ENCODE data around the gene TMEM80. TPM values are rescaled to one million over a fixed set of nuclear protein-coding genes. Genes with fewer than 3 reads are reported as not detected.

The TMEM80 gene
- total and polyA plus RNA-seq, 2 of the 4 experiments (the other 2 are of a cell fraction) = 5.6 to 21.7 TPM

DNA sequence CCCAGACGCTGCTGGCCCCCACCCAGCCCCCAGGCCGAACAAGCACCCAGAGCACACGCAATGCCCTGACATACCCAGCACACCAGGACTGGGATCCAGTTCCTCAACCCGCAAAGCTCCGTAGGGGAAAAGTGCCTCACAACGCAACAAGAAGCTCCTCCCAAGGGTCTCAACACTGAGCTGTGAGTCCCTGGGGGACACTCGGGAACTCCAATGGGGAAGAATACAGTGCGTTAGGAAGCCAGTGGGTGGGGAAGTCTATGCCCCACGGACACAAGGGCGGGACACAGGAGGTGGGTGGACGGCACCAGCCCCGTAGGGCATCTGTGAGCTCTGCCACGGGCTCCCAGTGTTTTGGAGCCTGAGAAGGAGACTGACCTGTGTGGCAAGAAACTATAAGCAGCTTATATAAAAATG is 2.2 kb upstream of the TMEM80 start:
- CTCF ChIA-PET = no interaction called here
- Histone ChIP-seq H3K4ac (ENCODE audit: low read depth, low read length) (0 out of 2 replicates have a peak overlapping the region, but pooled peaks have one; percentile 19), H2BK120ac (ENCODE audit: low read depth, low read length) (no peak overlapping the region), H3K56ac (ENCODE audit: extremely low read depth, insufficient read depth, low read length) (no peak overlapping the region), H4K91ac (ENCODE audit: insufficient read depth, low read depth, low read length) (no peak overlapping the region), H3K9me3 (ENCODE audit: control insufficient read depth, insufficient read depth, low read length) (no peaks in the 10 kb centered on the region), H3K27ac (ENCODE audit: insufficient read depth, low read length) (no peak overlapping the region), H3K9me1 (ENCODE audit: insufficient read depth, low read length) (peaks cover 24% of the 10 kb centered on the region), H2AFZ (replicated peaks; ENCODE audit: low read length, poor library complexity) (peak overlapping the region; percentile 8), H4K8ac (ENCODE audit: low read depth in 2 of 2, low read length in 2 of 2) (no peak overlapping the region), H2BK15ac (ENCODE audit: low read depth, low read length) (no peak overlapping the region), H3K36me3 (ENCODE audit: control insufficient read depth, insufficient read depth, low read length) (peaks cover 15% of the 10 kb centered on the region), H2BK5ac (ENCODE audit: low read depth, low read length, poor library complexity, severe bottlenecking) (no peak overlapping the region), H3K4me1 (ENCODE audit: control insufficient read depth, insufficient read depth, low read length) (peaks cover 23% of the 10 kb centered on the region), H3K9ac (ENCODE audit: low read depth, low read length) (peak overlapping the region; percentile 18; the same call in 1 of the 2 replicates), H2BK20ac (ENCODE audit: low read depth, low read length) (no peak overlapping the region), H3K23ac (ENCODE audit: low read depth, low read length) (peak overlapping the region; percentile 74; the same call in 1 of the 2 replicates), H3K18ac (ENCODE audit: low read depth, low read length) (no peak overlapping the region), H2AK5ac (ENCODE audit: low read depth, low read length) (no peak overlapping the region), H3K14ac (replicated peaks; ENCODE audit: low read depth, low read length) (0 out of 2 replicates have a peak overlapping the region, but pooled peaks have one; percentile 14), H4K20me1 (ENCODE audit: insufficient read depth, low read length) (peaks cover 34% of the 10 kb centered on the region), H3K4me2 (ENCODE audit: low read depth, low read length) (peak overlapping the region; percentile 82), H3K79me1 (ENCODE audit: low read depth in 1 of 2, low read length in 2 of 2) (peaks cover 22 to 61% of the 10 kb centered on the region in 2 experiments), H3K27me3 (ENCODE audit: control insufficient read depth, insufficient read depth, low read length) (no peaks in the 10 kb centered on the region), H2AK9ac (replicated peaks; ENCODE audit: low read depth, low read length, poor library complexity) (peak overlapping the region; percentile 85), H3K4me3 (ENCODE audit: insufficient read depth, low read depth, low read length) (0 out of 2 replicates have a peak overlapping the region, but pooled peaks have one; percentile 4), H4K5ac (ENCODE audit: low read depth, low read length) (no peak overlapping the region)
- dilution Hi-C loops (cut with HindIII; ENCODE audit: low sequenced_read_pairs, unreplicated experiment) (no loop called here), in situ Hi-C loops (cut with MboI; ENCODE audit: low sequenced_read_pairs) (no loop called here), intact Hi-C loops (cut with micrococcal nuclease) (no loop called here)
- ATAC-seq (ENCODE audit: low read depth) (no peak), DNase-seq (no peak)
- no peak for TF ChIP-seq RCOR1 (IDR thresholded peaks at IDR 0.05; ENCODE audit: insufficient replicate concordance, low read length)
- TF ChIP-seq MAZ (IDR thresholded peaks at IDR 0.05; ENCODE audit: borderline replicate concordance, low read depth, low read length) = 0 out of 2 replicates have a peak, but pooled peaks have one; percentile 8
- WGBS, 2 experiments (ENCODE audit: extremely low coverage in 2 of 2, insufficient read length in 1 of 2) = 0% methylated on average over 1 of the region's 13 CpGs; no CpG with 5 or more reads in 1 of the 2 experiments
- no TSS peak for BruUV-seq (replicated peaks)
- POLR2A ChIA-PET (ENCODE audit: unreplicated experiment) = interaction anchor here (0.5 kb wide), 1 partner anchor 50 kb away, joined by 20 read pairs; no protein-coding TSS in a partner anchor
